Naive B cell (primary cell): Measurements from ENCODE around the gene KIFC1. TPM values are rescaled to one million over a fixed set of nuclear protein-coding genes. Genes with fewer than 3 reads are reported as not detected.
"Not testable (repeated sequence)": the region's sequence is repeated elsewhere in the genome, so short reads cannot be mapped to it uniquely, and the experiment has no call there.

Source experiments
- ATAC-seq, 2 donors: fragments of 150-1000 bp; cut with Tn5 transposase; 2 replicates each; pipeline ENCODE4 v1.10.0; 2021; ENCODE audit warnings: low read depth in 2 of 2, mild to moderate bottlenecking in 2 of 2, moderate library complexity in 2 of 2
- DNase-seq: peaks from one replicate; pipeline ENCODE4 v3.0.0; 2022
- H3K27ac Mint-ChIP-seq, 6 donors: one replicate each; pipeline ENCODE4 v1.8.0; 2020 to 2022; ENCODE audit warnings: mild to moderate bottlenecking in 6 of 6, mixed read lengths in 6 of 6, moderate library complexity in 5 of 6, inconsistent platforms in 2 of 6
- H3K27me3 Mint-ChIP-seq, 3 donors: one replicate each; pipeline ENCODE4 v1.8.0; 2021 to 2022; ENCODE audit warnings: mixed read lengths in 3 of 3, mild to moderate bottlenecking in 1 of 3
- H3K36me3 Mint-ChIP-seq, 2 donors: one replicate each; pipeline ENCODE4 v1.8.0; 2020 to 2022; ENCODE audit warnings: mixed read lengths in 2 of 2, inconsistent platforms in 1 of 2, mild to moderate bottlenecking in 1 of 2
- H3K4me1 Mint-ChIP-seq, 3 donors: one replicate each; pipeline ENCODE4 v1.8.0; 2020 to 2022; ENCODE audit warnings: mixed read lengths in 3 of 3, inconsistent platforms in 1 of 3, mild to moderate bottlenecking in 1 of 3, moderate library complexity in 1 of 3
- H3K4me3 Mint-ChIP-seq, 8 donors: one replicate each; pipeline ENCODE4 v1.8.0; 2020 to 2022; ENCODE audit warnings: mild to moderate bottlenecking in 8 of 8, mixed read lengths in 8 of 8, moderate library complexity in 8 of 8, inconsistent platforms in 2 of 8
- H3K9me3 Mint-ChIP-seq, 7 donors: one replicate each; pipeline ENCODE4 v1.8.0; 2020 to 2022; ENCODE audit warnings: mixed read lengths in 7 of 7, mild to moderate bottlenecking in 5 of 7, inconsistent platforms in 2 of 7, moderate library complexity in 1 of 7
- polyA plus RNA-seq, 6 donors: library from polyadenylated mRNA; unstranded; fragments of 300-500 nt; fragmentation: Illumina TruSeq; gene quantifications; one replicate each; pipeline ENCODE4 v1.2.3, GENCODE V29; 2021; ENCODE audit warnings: low read depth in 6 of 6

KIFC1 gene
- polyA plus RNA-seq, 6 donors from 2014 or later = 0.36 to 0.45 (median 0.36) TPM; not detected in 3

- H3K4me3 Mint-ChIP-seq, H3K36me3 Mint-ChIP-seq, ATAC-seq, H3K27ac Mint-ChIP-seq, DNase-seq, H3K4me1 Mint-ChIP-seq, H3K9me3 Mint-ChIP-seq, H3K27me3 Mint-ChIP-seq: not testable (repeated sequence)
These were observed 27.0 kb upstream of the KIFC1 start for GRCh38 chr6:33364475-33365205.

DNA sequence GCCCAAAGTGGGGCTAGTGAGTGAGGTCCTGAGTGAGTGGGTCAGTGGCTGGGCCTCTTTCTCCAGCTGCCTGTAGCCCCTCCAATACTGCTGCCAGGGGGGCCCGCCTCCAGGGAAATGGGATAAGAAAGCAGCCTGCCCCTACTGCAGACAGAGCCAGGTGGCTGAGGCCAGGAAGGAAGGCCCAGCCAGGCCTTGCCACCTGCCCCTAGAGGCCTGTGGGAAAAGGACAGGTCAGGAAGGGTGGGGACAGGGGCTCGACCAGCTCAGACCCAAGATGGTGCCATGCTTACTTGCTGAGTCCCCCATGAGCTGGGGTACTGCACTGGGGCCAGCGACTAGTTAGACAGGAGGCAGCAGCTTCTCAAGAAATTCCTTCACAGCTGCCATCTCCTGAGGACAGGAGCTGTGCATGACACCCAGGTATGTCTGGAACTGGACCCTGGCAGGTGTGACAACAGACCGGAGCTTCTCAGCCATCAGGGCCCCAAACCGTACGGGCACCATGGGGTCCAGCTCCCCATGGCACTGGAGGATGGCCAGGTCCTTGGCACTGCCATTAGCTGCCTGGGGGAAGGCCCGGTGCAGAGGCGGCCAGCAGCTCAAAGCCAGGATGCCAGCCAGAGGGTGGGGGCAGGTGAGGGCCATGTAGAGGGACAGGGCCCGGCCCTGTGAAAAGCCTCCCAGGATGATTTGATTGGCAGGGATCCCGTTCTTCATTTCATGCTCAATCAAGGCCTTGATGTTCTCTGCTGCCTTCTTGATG lies 26.2 kb upstream of the KIFC1 start:
- not testable (repeated sequence) for H3K4me3 Mint-ChIP-seq, DNase-seq, H3K36me3 Mint-ChIP-seq, H3K27ac Mint-ChIP-seq, H3K4me1 Mint-ChIP-seq, ATAC-seq, H3K27me3 Mint-ChIP-seq, H3K9me3 Mint-ChIP-seq

GRCh38 chr6:33367009-33367714 lies 24.5 kb upstream of the KIFC1 start:
- no peaks in the 10 kb centered on the region for H3K9me3 Mint-ChIP-seq

GRCh38 chr6:33367715-33368025 lies 24.0 kb upstream of the KIFC1 start:
- ATAC-seq, H3K4me3 Mint-ChIP-seq, H3K9me3 Mint-ChIP-seq, H3K36me3 Mint-ChIP-seq, H3K27ac Mint-ChIP-seq, H3K27me3 Mint-ChIP-seq, DNase-seq, H3K4me1 Mint-ChIP-seq: not testable (repeated sequence)

More at GRCh38 chr6:33367009-33367714, 24.5 kb upstream of the KIFC1 start:
- DNase-seq (no peak), ATAC-seq (no peak)
- H3K4me1 Mint-ChIP-seq = peaks cover 0 to 5% (median 0%) of the 10 kb centered on the region in 3 donors
- no peaks in the 10 kb centered on the region for H3K36me3 Mint-ChIP-seq
- H3K27ac Mint-ChIP-seq = no peak overlapping the region
- no peak overlapping the region for H3K4me3 Mint-ChIP-seq
- H3K27me3 Mint-ChIP-seq = no peaks in the 10 kb centered on the region

DNA sequence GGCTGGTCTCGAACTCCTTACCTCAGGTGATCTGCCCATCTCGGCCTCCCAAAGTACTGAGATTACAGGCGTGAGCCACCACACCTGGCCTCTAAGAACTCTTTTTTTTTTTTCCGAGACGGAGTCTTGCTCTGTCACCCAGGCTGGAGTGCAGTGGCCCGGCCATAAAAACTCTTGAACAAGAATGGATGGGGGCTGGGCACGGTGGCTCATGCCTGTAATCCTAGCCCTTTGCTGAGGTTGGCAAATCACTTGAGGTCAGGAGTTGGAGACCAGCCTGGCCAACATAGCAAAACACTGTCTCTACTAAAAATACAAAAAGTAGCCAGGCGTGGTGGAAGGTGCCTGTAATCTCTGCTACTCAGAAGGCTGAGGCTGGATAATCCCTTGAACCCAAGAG lies 19.7 kb upstream of the KIFC1 start:
- H3K9me3 Mint-ChIP-seq, H3K27me3 Mint-ChIP-seq, H3K4me3 Mint-ChIP-seq, ATAC-seq, DNase-seq, H3K4me1 Mint-ChIP-seq, H3K36me3 Mint-ChIP-seq, H3K27ac Mint-ChIP-seq: not testable (repeated sequence)

- Mint-ChIP-seq H3K4me1 (no peaks in the 10 kb centered on the region), H3K27ac (no peak overlapping the region)
- no peak for ATAC-seq
These were observed 19.0 kb upstream of the KIFC1 start for GRCh38 chr6:33372526-33373123.

DNA sequence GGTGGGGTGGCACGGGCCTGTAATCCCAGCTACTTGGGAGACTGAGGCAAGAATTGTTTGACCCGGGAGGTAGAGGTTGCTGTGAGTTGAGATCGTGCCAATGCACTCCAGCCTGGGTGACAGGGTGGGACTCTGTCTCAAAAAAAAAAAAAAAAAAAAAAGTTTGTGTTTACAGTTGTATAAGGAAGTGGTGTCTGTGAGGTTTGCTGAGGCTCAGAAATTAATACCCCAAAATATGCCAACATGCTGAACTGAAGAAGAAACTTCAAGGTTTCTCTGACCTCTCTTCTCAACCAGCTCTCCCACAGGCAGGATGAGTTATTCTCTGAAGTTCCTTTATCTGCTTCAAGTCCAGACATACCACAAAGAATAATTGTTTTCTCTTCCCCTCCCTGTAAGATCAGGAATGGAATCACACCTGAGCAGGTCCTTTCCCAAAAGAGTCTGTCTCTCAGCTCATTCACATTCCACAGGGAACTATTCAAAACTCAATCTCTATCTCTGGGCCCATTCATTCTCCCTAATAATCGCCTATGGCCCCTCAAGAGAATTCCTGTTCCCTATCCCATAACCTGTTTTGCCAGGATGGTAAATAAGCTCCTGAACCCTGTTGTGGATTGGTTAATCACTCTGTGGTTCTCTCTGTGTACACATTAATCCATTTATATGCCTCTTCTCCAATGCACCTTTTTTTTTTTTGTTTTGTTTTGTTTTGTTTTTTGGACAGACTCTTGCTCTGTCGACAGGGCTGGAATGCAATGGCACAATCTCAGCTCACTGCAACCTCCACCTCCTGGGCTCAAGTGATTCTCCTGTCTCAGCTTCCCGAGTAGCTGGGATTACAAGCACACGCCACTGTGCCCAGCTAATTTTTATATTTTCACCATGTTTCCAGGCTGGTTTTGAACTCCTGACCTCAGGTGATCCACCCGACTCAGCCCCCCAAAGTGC lies 17.4 kb upstream of the KIFC1 start:
- H3K36me3 Mint-ChIP-seq = no peaks in the 10 kb centered on the region
- no peaks in the 10 kb centered on the region for H3K27me3 Mint-ChIP-seq
- H3K9me3 Mint-ChIP-seq = no peaks in the 10 kb centered on the region
- H3K4me1 Mint-ChIP-seq = no peaks in the 10 kb centered on the region
- DNase-seq = no peak
- H3K4me3 Mint-ChIP-seq = no peak overlapping the region
- no peak for ATAC-seq
- H3K27ac Mint-ChIP-seq = peak overlapping the region in 2 of 6 donors; percentile 19 to 68

More at GRCh38 chr6:33372526-33373123, 19.0 kb upstream of the KIFC1 start:
- no peaks in the 10 kb centered on the region for H3K36me3 Mint-ChIP-seq
- no peaks in the 10 kb centered on the region for H3K27me3 Mint-ChIP-seq
- H3K9me3 Mint-ChIP-seq = no peaks in the 10 kb centered on the region
- DNase-seq = no peak
- no peak overlapping the region for H3K4me3 Mint-ChIP-seq

- Mint-ChIP-seq H3K27me3 (no peaks in the 10 kb centered on the region), H3K4me1 (no peaks in the 10 kb centered on the region), H3K27ac (peak overlapping the region in 1 of 6 donors; percentile 79), H3K4me3 (no peak overlapping the region), H3K36me3 (no peaks in the 10 kb centered on the region), H3K9me3 (no peaks in the 10 kb centered on the region)
- DNase-seq = no peak
- ATAC-seq = no peak
These were observed 16.4 kb upstream of the KIFC1 start for GRCh38 chr6:33375143-33375671.

GRCh38 chr6:33377171-33377570 lies 14.5 kb upstream of the KIFC1 start:
- ATAC-seq = no peak
- no peak for DNase-seq
- Mint-ChIP-seq H3K4me3 (no peak overlapping the region), H3K4me1 (peaks cover 0 to 5% (median 0%) of the 10 kb centered on the region in 3 donors), H3K27ac (no peak overlapping the region), H3K36me3 (no peaks in the 10 kb centered on the region), H3K27me3 (no peaks in the 10 kb centered on the region), H3K9me3 (no peaks in the 10 kb centered on the region)

DNA sequence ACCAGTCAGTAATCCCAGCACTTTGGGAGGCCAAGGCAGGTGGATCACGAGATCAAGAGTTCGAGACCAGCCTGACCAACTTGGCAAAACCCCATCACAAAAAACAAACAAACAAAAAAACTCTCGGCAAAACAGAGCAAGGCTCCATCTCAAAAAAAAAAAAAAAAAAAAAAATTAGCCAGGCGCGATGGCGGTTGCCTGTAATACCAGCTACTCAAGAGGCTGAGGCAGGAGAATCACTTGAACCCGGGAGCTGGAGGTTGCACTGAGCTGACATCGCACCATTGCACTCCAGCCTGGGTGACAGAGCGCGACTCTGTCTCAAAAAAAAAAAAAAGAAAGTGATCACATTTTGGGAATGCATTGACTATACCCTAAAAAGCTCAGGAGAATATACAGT lies 12.4 kb upstream of the KIFC1 start:
- H3K4me3 Mint-ChIP-seq, ATAC-seq, H3K4me1 Mint-ChIP-seq, DNase-seq, H3K36me3 Mint-ChIP-seq, H3K27me3 Mint-ChIP-seq, H3K9me3 Mint-ChIP-seq: not testable (repeated sequence)
- peak overlapping the region in 1 of 6 donors; percentile 56 for H3K27ac Mint-ChIP-seq

DNA sequence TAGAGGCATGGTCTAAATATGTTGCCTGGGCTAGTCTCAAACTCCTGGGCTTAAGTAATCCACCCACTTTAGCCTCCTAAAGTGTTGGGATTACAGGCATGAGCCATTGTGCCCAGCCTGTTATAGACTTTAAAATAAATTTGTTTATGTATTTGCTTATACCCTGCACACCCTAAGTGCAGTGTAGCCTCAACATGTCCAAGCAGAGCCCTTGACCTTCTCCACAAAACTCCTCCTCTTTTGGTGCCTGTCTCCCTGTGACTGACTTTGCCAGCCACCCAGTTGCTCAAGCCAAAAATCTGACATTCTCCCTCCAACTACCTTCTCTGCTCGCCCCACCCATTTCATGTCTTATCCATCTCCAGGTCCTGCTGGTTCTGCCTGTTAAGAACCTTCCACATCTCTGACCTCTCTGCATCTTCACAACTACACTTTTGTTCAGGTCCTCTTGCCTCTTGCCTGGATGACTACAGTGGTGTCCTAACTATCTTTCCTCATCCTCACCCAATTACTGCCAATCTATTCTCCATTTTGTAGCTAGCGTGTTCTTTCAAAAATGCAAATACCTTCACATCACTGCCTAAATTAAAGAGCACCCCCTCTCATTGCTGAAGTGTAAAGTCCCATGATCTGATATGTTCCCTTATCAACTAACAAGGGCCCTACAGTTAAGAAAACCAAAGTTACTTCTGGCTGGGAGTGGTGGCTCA lies 11.2 kb upstream of the KIFC1 start:
- no peak for ATAC-seq
- peak overlapping the region in 2 of 6 donors; percentile 11 to 14 for H3K27ac Mint-ChIP-seq

More for the DNA sequence above, 11.2 kb upstream of the KIFC1 start:
- no peaks in the 10 kb centered on the region for H3K9me3 Mint-ChIP-seq
- no peak overlapping the region for H3K4me3 Mint-ChIP-seq
- no peaks in the 10 kb centered on the region for H3K27me3 Mint-ChIP-seq
- no peak for DNase-seq
- H3K4me1 Mint-ChIP-seq = peaks cover 0 to 5% (median 0%) of the 10 kb centered on the region in 3 donors
- no peaks in the 10 kb centered on the region for H3K36me3 Mint-ChIP-seq
